ENCODE data around the gene INMT. TPM values are rescaled to one million over a fixed set of nuclear protein-coding genes. Genes with fewer than 3 reads are reported as not detected.
A peak's percentile ranks its signal among the peaks of the same experiment; 100 is the strongest.

Gene INMT
- polyA plus RNA-seq, 3 donors: 0.86 to 2.0 (median 1.4) TPM

DNA sequence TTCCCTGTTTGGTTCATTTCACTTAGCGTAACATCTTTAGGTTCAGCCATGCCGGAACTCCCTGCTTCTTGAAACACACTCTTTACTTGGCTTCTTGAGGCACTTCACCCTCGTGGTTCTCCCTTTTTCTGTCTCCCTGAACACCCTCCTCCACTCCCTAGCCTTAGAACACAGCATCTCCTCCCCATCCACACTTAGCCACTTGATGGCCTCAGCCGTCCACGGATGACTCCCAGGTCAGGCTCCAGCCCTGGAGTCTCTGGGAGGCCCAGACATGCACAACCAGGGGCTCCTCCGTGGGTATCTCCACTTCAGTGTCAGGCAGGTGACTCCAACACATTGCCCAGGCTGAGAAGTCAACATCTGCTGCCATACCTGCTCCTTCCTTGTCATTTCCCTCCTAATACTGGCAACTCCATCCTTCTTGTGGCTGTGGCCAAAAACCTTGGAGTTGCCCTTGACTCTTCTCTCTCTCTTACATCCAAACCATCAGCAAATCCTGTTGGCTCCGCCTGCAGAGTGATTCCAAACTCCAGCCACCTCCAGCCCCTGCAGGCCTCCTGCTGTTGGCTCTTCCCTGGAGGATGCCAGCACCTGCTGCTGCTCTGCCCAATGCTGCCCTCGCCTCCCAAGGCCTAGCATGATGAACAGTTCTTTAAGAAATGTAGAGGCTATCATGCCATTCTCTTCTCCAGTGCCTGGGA lies 8.4 kb upstream of the INMT start:
- no peak for DNase-seq (ENCODE audit: extremely low read depth in 1 of 11, low read depth in 9 of 11, low spot score in 4 of 11)

DNA sequence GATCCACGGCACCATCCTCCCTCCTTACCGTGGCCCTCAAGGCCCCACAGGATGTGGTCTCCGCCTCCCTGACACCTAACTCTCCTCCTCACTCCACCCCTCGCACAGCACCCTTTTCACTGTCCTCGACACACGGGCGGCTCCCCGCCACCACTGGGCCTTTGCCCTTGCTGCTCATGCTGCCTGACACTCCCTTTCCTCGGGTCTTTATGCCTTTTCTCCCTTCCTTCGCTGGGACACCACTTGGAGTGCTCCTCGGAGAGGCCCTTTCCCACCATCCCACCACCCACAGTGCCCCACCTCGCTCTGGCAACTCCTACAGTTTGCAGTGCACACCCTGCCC lies 7.9 kb upstream of the INMT start:
- DNase-seq (ENCODE audit: extremely low read depth in 1 of 11, low read depth in 9 of 11, low spot score in 4 of 11): no peak

DNA sequence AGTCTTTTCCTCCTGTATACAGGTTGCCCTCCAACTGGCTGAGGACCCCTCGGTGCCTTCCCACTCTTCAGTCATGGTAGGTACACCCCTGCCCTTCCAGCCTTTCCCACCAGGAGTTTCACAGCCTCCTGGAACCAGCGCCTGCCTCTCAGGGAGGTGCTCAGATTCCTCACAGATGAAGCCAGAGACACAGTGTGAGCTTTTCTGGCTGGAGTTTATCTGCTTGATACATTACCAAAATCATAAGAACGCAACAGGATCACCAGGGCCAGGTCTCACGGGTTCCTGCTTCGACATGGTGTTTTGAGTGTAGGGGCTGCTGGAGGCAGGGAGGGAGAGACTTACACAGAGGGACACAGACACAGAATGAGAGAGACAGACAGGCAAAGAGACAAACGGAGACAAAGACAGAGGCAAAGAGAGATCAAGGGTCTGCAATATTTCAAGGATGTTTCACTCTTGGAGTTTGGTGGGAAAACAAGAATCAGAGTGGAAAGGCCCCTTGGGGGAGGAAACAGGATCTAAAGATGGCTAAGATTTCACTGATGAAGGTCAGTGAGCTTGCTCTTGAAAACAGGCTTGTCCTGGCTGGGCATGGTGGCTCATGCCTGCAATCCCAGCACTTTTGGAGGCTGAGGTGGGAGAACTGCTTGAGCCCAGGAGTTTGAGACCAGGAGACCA lies 6.5 kb upstream of the INMT start:
- DNase-seq (ENCODE audit: extremely low read depth in 1 of 11, low read depth in 9 of 11, low spot score in 4 of 11): no peak

DNA sequence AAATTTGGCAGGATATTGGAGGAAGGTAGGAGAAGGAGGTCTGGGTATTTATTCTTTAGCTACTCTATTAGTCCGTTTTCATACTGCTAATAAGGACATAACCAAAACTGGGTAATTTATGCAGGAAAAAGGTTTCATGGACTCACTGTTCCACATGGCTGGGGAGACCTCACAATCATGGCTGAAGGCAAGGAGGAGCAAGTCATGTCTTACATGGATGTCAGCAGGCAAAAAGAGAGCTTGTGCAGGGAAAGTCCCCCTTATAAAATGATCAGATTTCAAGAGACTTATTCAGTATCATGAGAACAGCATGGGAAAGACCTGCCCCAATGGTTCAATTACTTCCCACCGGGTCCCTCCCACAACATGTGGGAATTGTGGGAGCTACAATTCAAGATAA lies 1.9 kb upstream of the INMT start:
- DNase-seq (ENCODE audit: extremely low read depth in 1 of 11, low read depth in 9 of 11, low spot score in 4 of 11): no peak

DNA sequence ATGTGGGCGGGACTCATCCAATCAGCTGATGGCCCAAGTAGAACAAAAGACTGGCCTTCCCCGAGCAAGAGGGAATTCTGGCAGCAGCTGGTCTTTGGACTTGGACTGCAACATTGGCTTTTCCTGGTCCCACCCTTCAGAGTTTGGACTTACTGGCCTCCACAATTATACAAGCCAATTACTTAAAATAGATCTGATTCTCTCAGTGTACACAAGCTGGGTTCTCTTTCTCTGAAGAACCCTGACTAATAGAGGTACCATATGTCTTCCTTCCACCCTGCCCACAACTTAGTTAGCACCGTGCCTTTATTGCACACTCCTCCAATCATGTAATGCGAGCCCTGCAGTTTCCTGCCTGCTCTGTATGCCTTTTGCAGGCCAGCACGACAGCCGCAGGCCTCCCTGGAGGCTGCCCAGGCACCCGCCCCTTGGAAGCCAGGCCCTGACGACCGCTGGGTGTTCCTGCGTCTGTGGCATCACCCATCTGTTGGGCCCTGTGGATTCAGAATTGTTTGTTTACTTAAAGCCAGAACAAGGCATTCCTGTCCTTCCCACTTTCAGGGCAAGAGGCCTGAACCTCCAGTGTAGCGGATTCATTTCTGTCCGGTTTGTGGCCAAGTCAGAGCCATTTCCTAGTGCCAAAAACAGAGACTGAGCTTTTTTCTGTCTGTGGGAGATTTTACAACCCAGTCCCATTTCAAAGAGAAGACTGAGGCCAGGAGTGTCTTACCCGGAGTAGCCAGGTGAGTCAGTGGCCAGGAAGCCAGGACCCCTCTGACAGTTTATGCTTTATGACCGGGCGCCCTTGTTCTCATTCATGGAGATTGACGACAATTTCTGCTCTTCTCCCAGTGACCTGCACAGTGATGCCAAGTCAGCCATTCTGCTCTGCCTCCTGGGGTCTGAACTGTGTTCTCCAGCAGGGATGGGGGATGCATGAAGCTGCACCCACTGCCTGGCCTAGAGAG lies 968 bp upstream of the INMT start:
- no peak for DNase-seq (ENCODE audit: extremely low read depth in 1 of 11, low read depth in 9 of 11, low spot score in 4 of 11)

DNA sequence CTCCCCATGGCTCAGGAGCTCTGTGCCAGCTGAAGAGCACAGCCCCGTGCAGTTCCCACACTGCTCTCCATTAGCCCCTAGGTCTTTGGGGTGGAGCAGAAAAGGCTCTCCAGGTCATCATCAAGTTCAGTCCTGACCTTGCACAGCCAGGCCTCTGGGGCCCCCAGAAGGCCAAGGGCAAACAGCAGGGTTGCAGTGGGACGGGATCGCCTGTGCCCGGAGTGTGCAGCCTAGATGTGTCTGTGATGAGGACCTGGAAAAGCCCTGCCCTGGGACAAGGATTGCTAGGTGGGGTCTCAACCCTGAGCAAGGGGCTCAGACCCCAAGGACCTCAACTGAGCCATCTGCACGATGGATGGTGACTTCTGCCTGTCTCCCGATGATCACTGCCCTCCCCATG lies 549 bp downstream of the INMT start:
- no peak for DNase-seq (ENCODE audit: extremely low read depth in 1 of 11, low read depth in 9 of 11, low spot score in 4 of 11)

DNA sequence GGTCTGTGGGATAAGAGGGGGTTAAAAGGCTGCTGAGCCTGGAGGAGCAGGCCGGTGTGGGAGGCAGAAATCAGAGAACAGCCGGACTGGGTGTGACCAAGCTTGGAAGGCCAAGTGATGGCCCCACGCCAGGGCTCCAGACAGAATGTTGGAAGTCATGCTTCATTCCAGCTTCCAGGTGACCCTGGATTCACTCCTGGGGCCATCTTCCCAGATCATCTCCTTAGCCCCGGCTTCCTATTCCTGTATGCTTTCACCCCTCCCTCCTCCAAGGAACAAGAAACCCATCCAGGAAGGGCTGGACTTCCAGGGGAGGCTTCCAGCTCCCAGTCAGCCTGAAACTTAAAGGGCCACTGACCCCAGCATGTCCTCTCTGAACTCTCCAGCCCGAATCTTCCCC lies 1.0 kb downstream of the INMT start:
- no peak for DNase-seq (ENCODE audit: extremely low read depth in 1 of 11, low read depth in 9 of 11, low spot score in 4 of 11)

DNA sequence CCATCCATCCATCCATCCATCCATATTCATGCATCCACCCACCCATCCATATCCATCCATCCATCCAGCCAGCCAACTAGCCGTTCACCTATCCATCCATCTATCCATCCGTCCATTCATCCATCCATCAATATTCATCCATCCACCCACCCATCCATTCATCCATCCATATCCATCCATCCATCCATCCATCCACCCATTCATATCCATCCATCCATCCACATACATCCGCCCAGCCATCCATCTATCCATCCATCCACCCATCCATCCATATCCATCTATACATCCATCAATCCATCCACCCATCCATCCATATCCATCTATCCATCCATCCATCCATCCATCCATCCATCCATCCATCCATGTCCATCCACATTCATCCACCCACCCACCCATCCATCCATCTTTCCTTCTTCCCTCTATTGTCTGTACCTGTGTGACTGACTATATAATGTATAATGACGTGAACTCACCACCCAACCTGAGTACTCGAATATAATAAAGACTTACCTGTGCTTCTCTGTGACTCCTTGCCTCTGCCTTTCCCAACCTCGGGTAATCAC lies 2.5 kb downstream of the INMT start:
- no peak for DNase-seq (ENCODE audit: extremely low read depth in 1 of 11, low read depth in 9 of 11, low spot score in 4 of 11)

DNA sequence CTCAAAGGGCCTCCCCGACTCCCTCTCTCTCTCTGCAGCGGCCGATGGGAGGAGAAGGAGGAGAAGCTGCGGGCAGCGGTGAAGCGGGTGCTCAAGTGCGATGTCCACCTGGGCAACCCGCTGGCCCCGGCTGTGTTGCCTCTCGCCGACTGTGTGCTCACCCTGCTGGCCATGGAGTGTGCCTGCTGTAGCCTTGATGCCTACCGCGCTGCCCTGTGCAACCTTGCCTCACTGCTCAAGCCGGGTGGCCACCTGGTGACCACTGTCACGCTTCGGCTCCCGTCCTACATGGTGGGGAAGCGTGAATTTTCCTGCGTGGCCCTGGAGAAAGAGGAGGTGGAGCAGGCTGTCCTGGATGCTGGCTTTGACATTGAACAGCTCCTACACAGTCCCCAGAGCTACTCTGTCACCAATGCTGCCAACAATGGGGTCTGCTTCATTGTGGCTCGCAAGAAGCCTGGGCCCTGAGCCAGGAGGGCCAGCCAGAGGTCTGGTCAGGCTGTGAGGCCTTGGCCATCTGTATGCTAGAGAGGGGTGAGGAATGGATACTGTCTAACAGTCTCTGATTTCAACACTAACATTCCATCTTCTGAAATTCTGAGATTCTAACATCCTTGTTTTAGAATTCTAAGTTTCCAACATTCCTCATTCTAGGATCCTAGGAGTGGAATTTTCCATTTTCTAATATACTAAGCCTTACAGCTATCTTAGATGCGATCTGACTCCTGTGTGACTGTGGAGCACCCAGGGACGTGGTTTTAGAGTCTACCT lies 3.6 kb downstream of the INMT start:
- peak in 1 of 11 donors; percentile 44 for DNase-seq (ENCODE audit: extremely low read depth in 1 of 11, low read depth in 9 of 11, low spot score in 4 of 11)

DNA sequence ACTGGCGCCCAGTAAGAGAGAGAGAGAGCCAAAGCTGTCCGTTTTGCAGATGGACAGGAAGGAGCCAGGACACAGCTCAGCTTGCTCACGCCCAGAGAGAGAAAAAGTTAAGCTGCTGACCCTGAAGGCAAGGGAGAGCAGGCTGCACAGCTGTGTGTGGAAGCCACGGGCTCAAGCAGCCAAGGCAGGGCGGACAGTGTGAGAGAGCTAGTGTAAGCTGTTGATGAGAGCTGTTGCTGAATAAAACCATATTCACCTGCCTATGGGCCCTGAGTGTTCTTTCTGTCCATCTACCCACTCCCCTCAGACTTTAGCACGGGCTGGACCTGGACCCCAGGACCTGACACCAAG lies 5.4 kb downstream of the INMT start:
- no peak for DNase-seq (ENCODE audit: extremely low read depth in 1 of 11, low read depth in 9 of 11, low spot score in 4 of 11)

DNA sequence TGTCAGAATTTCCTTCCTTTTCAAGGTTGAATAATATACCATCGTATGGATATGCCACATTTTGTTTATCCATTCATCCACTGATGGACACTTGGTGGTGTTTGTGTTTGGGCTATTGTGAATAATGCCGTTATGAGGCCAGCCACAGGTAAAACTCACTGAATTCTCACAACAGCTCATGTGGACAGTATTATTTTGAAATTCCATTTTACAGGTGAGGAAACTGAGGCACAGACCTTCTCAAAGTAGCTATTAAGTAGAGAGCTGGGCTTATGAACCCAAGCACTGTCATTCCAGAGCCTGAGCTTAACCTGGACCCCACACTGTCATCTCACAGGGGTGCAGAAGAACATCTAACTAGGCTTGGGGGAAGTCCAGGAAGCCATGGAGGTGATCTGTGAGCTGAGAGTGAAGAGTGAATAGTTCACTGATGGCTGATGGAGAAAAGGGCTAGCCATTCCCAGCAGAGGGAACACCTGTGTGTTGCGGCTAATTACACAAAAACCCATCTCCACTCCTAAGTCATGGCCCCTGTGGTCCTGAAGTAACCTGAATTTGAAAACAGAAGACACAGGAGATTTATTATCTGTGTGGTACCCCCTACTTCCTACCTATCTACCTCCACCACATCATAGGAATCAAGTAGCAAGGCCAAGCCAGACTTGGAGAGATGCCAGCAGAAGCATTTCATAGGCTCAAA lies 8.7 kb downstream of the INMT start:
- DNase-seq (ENCODE audit: extremely low read depth in 1 of 11, low read depth in 9 of 11, low spot score in 4 of 11): no peak

DNA sequence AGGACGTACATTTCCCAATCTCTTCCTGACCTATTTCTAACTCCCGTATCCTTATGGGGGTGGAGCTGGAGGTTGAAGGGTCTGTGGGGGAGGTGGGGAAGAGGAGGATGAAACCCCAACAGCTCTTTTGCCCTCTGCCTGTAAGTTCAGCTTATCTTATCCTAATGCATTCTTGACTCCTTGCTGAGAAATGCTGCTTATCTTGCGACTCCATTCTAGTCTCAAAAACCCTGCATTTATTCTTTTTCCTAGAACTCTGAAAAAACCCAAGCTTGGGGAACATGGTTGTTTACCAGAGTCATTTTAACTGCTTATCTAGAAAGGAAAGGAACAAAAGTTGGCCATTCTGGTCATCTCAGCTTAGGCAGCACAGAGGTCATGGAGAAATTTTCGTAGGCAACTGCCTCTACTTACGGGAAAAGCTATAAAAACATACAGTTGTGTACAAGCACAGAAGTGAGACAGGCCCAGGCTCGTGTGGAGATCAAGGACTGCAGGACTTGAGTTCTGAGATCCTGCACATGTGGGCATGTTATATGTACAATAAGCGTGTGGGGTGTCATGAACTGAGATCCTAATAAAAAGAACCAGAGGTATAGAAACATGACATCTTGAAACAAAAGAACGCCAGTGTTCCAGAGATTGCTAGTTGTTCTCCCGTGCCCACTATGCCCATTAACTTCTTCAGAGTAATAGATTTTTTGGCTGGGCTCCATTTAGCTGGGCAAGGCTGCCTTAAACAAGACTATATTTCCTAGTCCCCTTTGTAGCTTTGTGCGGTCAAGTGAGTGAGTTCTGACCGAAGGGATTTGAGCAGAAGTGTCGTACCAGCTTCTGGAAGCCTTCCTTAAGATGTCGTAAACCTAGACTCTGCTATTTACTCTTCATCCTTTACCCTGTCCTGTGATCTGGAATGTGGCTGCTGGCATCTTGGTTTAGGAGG lies 9.6 kb downstream of the INMT start:
- no peak for DNase-seq (ENCODE audit: extremely low read depth in 1 of 11, low read depth in 9 of 11, low spot score in 4 of 11)

DNA sequence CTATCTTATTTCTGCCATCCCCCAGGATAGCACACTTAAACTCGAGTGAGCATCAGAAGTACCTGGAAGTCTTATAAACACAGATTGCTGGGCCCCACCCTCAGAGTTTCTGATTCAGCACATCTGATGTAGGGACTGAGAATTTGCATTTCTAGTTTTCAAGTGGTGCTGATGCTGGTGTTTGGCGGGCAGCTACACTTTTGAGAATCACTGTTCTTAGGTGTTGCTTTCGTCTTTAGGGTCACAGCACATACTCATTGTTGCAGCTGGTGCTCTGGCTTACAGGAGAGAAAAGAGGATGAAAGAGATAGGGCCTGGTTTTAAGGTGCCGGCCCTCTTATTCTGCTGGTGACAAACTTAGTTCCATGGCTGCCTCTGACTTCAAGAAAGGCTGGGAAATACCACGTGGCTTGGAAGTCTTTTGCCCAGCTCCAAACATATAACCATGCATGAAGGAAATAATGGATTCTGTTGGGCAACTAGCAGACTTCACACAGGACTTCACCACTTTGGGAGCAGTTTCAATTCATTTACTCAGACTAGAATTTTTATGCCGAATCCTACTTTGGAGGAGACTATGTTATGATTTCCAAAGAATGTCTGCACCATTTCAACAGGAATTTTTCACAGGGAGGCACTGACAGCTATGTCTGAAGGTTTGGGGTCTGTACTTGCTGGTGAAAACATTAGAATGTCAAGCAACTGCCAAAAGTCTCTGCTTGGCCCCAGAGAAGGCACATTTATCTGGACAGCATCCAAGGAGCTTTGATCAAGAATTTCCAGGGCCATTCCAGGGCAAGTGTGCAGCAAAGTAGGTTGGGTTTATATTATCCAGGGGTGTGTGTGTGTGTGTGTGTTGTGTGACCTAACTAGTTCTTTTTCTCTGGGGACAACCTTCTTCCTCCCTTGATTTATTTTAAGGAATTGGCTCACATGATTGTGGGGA lies 12.4 kb downstream of the INMT start:
- no peak for DNase-seq (ENCODE audit: extremely low read depth in 1 of 11, low read depth in 9 of 11, low spot score in 4 of 11)

DNA sequence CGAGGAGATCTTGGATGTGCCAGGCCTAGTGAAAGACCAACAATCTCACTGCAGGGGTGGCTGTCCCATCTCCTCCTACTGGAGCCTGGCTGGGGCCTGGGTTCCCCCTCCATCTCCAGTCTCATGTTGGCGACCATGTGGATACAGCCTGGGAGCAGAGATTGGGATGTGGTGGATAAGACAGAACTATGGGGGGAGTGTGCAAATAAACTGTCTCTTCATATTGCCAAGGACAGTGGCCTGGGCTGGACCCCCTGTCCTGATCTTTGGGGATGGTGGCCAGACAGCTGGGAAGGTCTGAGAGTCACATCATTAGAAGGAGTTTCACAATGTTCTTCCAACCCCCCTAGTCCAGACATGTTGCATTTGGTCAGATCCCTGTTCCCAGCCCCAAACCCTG lies 13.5 kb downstream of the INMT start:
- DNase-seq (ENCODE audit: extremely low read depth in 1 of 11, low read depth in 9 of 11, low spot score in 4 of 11): no peak

DNA sequence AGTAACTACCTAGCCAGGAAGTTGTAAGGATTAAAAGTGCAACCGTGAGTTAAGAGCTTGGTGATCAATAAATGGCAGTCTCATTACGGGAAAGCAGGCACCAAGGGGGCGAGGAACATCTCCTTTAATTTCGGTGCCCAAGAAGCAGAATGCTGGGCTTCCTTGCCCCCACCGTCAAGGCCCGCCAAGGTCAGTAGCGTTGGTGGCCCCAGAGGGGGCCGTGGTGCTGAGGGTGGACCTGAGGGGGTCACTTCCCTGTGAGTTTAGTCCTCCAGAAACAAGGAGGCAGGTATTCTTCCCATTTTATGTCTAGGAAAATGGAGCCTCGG lies 18.9 kb downstream of the INMT start:
- no peak for DNase-seq (ENCODE audit: extremely low read depth in 1 of 11, low read depth in 9 of 11, low spot score in 4 of 11)

DNA sequence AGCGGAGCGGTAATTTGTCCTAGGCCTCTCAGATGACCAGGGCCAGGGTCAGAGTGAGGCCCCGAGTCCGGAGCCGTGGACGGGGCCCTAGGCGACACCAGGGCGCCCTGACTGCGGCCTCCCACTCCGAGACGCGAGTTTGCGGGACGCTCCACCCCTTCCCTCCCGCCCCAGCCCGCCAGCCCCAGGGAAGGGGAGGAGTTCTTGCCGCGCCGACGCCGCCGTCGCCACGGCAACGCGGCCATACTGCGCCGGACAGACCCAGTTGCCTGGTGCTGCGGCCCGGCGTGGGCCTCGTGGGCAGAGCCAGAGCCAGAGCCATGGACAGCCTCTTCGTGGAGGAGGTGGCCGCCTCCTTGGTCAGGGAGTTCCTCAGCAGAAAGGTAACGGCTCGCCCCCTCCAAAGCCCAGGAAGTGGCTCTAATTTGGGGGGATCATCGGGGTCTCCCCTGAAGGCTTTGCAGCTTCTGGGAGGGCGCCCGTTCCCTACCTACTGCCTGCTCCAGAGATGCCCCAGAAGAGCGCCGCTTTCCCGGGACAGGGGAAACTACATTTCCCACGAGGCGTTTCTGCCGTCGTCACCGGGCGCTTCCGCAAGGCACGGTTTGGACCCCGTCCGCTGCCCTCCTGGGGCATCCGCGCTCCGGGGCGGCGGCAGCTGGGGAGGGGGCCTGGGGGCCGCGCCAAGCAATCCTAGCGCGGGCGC lies 19.4 kb downstream of the INMT start, which contains the start of gene MINDY4:
TSS of gene MINDY4 (plus strand) at position 244 of the 706 bp plus-strand sequence. CDS start at position 321, 77 bp downstream.
- peak; percentile 51 to 81 (median 72) for DNase-seq (ENCODE audit: extremely low read depth in 1 of 11, low read depth in 9 of 11, low spot score in 4 of 11)
